H1 (cell line): Measurements from ENCODE around the gene CCR8. TPM values are rescaled to one million over a fixed set of nuclear protein-coding genes. Genes with fewer than 3 reads are reported as not detected.

Source experiments
- PHF8 ChIP-seq: fragments of 200-600 bp; sonication (generic); conservative IDR thresholded peaks from 2 replicates; pipeline ENCODE4 v1.7.1; 2012; ENCODE audit warnings: low read depth, mild to moderate bottlenecking, inconsistent platforms, low read length, moderate library complexity
- polyA plus RNA-seq, 7 experiments: library from polyadenylated mRNA; depleted of rRNA in 3 of 7; stranded (reverse) in 5 of 7; unstranded in 2 of 7; fragments of >200 nt in 5 of 7; fragments of 200-250 nt in 2 of 7; gene quantifications; 1 replicate in 5 of 7; 2 replicates in 1 of 7; 4 replicates in 1 of 7; pipeline versions ENCODE4 v1.2.1 to v1.2.3, GENCODE V29; 2011 to 2013; ENCODE audit warnings: missing spikeins in 2 of 7, mixed read lengths in 2 of 7
- total RNA-seq: library from RNA; stranded (reverse); fragmentation: NEBNext Ultra II Directional; extraction: Animal tissue kit (Norgen Biotek cat#: 25700); gene quantifications from 2 replicates; pipeline ENCODE4 v1.2.1, GENCODE V29; 2021

The CCR8 gene
- total and polyA plus RNA-seq, 2 of the 8 experiments (the other 6 are each of a cell fraction or from before 2014, with no cell fraction given) = 0.35 TPM; not detected in 1

- no peak for TF ChIP-seq PHF8
- TF ChIP-seq, all 59 proteins: peak for 0
These were observed 36.5 kb upstream of the CCR8 start (continued) for GRCh38 chr3:39292961-39293360.
